T-helper 9 cell (primary cell): Measurements from ENCODE around the gene MAGEA2.
"Not testable (repeated sequence)": the region's sequence is repeated elsewhere in the genome, so short reads cannot be mapped to it uniquely, and the experiment has no call there.

Experiments
- DNase-seq: peaks from one replicate; pipeline ENCODE4 v3.0.0-alpha.2; 2020

The MAGEA2 gene

GRCh38 chrX:152706500-152706899 lies 47.1 kb downstream of the MAGEA2 start:
- not testable (repeated sequence) for DNase-seq

- DNase-seq: not testable (repeated sequence)
These were observed 53.3 kb downstream of the MAGEA2 start for GRCh38 chrX:152700390-152700789.
